Stimulated activated CD8-positive, alpha-beta memory T cell treated with anti-CD3 and anti-CD28 coated beads, Interleukin-4, amount 100 ng/mL, for 1 hour (primary cell): Measurements from ENCODE around the gene VPS36.
"Not testable (repeated sequence)": the region's sequence is repeated elsewhere in the genome, so short reads cannot be mapped to it uniquely, and the experiment has no call there.

Experiments
- DNase-seq, 2 donors: peaks; one replicate each; pipeline ENCODE4 v3.0.0-alpha.2; 2020; ENCODE audit warnings: low read depth in 2 of 2, low spot score in 1 of 2

VPS36 gene

DNA sequence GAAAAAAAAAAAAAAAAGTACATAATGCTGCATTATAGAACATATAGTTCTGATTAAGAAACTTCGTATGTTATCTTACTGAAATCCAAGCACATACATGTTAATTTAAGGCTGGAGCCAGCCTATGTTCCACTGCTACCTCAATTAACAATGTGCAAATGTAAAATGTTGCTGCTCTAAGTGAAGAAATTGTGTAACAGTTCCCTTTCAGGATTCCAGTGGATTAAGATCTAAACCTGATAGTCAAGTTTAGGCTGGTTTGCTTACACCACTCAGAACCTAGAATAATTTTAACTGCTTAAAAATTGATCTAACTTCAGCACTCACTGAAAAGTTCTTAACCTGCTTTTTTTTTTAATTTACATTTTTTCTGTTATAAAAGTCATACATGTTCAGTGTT, 4.2 kb downstream of the VPS36 start:
- no peak for DNase-seq

GRCh38 chr13:52432456-52432855, 18.0 kb downstream of the VPS36 start:
- no peak for DNase-seq

- no peak for DNase-seq
Observed at GRCh38 chr13:52428295-52428694, 22.1 kb downstream of the VPS36 start.

GRCh38 chr13:52421216-52421615, 29.2 kb downstream of the VPS36 start:
- DNase-seq: no peak

GRCh38 chr13:52419080-52419479, 31.4 kb downstream of the VPS36 start:
- DNase-seq: no peak

DNA sequence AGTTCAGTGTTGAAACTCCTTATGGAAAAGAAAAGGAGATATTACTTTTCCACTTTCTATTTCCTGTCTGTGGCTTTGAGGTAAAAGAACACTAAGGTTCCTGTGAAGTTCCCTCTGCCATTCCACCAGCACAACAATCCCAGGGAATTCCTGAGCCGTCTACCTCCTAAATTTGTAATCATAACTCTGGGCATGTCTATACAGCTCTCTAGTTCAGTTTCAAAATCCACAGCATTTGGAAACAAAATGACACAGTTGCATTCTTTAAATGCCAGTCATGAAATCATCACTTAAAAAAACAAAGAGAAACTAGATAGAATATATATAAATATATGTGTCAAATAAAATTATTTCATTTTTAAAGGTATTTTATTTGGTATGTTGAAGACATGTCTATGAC, 35.5 kb downstream of the VPS36 start:
- DNase-seq: no peak

GRCh38 chr13:52414051-52414450, 36.4 kb downstream of the VPS36 start:
- DNase-seq: no peak

GRCh38 chr13:52412128-52412527, 38.3 kb downstream of the VPS36 start:
- no peak for DNase-seq

DNA sequence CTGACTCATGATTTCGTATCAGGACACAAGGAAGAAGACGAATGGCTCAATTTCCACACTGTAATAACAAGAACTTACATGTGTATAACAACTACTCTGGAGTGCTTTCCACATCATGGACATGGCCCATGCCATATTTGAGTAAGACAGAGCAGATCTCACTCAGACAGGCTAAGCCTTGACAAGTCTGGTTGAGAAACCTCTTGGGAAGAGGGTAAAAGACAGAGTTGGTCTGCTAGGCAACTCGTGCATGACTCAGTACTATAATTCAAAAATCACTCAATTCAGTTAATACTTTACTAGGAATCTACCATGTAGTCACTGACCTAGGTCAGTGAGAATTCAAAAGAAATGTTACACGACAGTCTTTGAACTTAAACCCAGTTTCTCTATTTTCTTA, 38.8 kb downstream of the VPS36 start:
- no peak for DNase-seq

GRCh38 chr13:52408071-52408658, 42.3 kb downstream of the VPS36 start:
- DNase-seq: not testable (repeated sequence)

- not testable (repeated sequence) for DNase-seq
Observed at GRCh38 chr13:52407436-52407835, 43.0 kb downstream of the VPS36 start.

DNA sequence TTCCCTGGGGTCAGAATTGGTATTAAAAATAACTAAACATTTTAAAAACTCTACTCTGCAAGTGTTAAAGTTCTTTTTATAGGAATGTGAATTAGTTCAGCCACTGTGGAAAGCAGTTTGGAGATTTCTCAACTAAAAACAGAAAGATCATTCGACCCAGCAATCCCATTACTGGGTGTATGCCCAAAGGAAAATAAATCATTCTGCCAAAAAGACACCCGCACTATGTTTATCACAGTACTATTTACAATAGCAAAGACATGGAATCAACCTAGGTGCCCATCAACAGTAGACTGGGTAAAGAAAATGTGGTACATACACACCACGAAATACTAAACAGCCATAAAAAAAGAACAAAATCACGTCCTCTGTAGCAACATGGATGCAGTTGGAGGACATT, 43.8 kb downstream of the VPS36 start:
- no peak for DNase-seq

GRCh38 chr13:52405767-52406494, 44.5 kb downstream of the VPS36 start, which contains the start of gene THSD1:
THSD1 (minus strand) TSS chr13:52406172; CDS start chr13:52402600, 3,572 bp downstream.
- DNase-seq: no peak

DNA sequence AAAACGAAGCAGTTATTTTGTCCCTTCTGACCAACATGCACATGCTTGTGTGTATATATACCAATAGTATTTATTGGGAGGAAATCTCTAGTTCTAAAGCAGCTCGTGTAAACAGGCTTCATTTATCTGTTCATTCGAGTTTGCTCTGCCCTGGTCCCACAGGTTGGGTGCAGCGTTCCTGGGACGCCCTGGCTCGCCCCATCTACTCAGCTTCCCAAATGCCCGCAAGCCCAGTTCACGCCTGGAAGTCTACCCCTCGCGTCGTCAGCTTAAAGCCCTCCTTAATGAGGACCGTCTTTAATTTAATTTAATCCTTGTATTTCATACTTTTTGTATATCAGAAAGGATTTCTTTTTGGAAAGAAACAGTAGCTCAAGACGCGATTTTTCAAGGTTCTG, 45.1 kb downstream of the VPS36 start:
- no peak for DNase-seq

- no peak for DNase-seq
Observed at GRCh38 chr13:52399708-52400107, 50.7 kb downstream of the VPS36 start.

- DNase-seq: no peak
Observed at GRCh38 chr13:52399046-52399445, 51.4 kb downstream of the VPS36 start.

DNA sequence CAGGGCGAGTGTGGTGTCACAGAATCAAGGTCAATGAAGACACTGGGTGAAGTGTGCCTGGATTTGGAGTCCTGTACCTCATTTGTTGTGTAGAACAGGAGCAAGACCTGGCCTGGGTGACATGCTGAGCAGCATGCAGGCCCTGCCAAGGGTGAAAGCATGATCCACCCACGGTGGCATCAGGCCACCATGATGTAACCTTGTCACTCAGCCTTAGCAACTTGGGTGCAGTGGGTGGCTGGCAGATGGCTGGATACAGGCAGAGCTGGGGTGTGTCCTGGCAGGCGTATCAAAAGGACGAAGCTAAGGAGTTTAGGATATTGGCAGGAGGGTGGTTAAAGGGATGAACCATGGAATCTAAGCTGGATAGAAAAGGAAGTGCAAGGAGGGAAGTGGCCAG, 54.7 kb downstream of the VPS36 start:
- no peak for DNase-seq

- no peak for DNase-seq
Observed at GRCh38 chr13:52394586-52394985, 55.8 kb downstream of the VPS36 start.

- DNase-seq: no peak
Observed at GRCh38 chr13:52393572-52394357, 56.7 kb downstream of the VPS36 start.

GRCh38 chr13:52387721-52388120, 62.7 kb downstream of the VPS36 start:
- DNase-seq: no peak

DNA sequence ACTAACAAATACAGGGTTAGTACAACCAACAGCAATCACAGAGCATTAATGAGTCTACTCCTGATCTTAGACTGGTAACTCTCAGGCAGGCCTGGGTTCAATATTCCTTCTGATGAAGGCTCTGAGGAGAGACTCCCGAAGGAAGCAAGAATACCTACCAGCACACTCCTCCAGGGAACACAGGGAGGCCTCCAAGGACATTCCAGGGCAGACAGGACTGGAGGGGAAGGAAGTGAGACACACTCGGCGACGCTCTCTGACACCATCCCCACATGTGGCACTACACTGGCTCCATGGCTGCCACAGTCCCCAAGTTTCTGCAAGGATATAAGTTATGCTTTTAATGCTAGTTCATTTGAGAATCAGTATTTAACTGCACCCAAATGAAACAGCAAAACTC, 64.6 kb downstream of the VPS36 start:
- no peak for DNase-seq

DNA sequence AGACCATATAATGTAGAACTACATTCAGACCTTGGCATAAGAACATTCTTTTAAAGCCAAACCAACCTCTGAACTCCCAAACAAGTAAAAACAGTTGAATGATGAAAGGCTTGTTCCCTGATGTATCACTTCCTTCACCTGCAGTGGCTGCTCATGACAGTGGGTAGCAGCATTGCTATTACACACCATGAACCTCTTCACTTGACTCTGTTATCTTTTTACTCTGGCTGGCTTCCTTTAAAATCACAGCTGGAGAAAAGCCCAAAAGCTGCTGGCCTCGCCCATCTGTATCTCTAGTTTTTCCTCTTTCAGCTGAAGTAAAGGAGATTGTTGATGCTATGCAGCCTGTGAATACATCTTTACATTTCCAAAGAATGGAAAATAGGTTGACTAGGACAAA, 67.1 kb downstream of the VPS36 start:
- DNase-seq: no peak
